GM23338 (cell line): ENCODE results near the gene GRIA4. TPM values are rescaled to one million over a fixed set of nuclear protein-coding genes. Genes with fewer than 3 reads are reported as not detected.

Source experiments
- ATAC-seq: fragments of 200-7000 bp; cut with Tn5 transposase; 3 replicates; pipeline ENCODE4 v1.9.1; 2020
- DNase-seq: peaks from one replicate; pipeline ENCODE4 v3.0.0-alpha.2; 2015; ENCODE audit warnings: low spot score
- H2AFZ ChIP-seq: fragments of 200-600 bp; sonication (generic); 2 replicates; pipeline ENCODE4 v1.8.0; 2016; ENCODE audit warnings: antibody characterized with exemption, mild to moderate bottlenecking, moderate library complexity
- H3F3A ChIP-seq: fragments of 200-600 bp; sonication (generic); replicated peaks from 2 replicates; pipeline ENCODE4 v1.8.0; 2017; ENCODE audit warnings: antibody characterized with exemption, mixed run types, low read depth
- H3K27ac ChIP-seq: fragments of 200-600 bp; sonication (generic); 2 replicates; pipeline ENCODE4 v1.6.1; 2016; ENCODE audit warnings: low read depth
- H3K27me3 ChIP-seq: fragments of 200-600 bp; sonication (generic); 2 replicates; pipeline ENCODE4 v1.8.0; 2016; ENCODE audit warnings: mild to moderate bottlenecking, mixed run types, moderate library complexity; ENCODE audit not compliant: insufficient read depth
- H3K36me3 ChIP-seq: fragments of 200-600 bp; sonication (generic); 2 replicates; pipeline ENCODE4 v1.8.0; 2016; ENCODE audit warnings: mild to moderate bottlenecking; ENCODE audit not compliant: insufficient read depth
- H3K4me1 ChIP-seq: fragments of 200-600 bp; sonication (generic); 2 replicates; pipeline ENCODE4 v1.8.0; 2016; ENCODE audit warnings: mild to moderate bottlenecking, moderate library complexity; ENCODE audit not compliant: insufficient read depth
- H3K4me2 ChIP-seq: fragments of 200-600 bp; sonication (generic); 2 replicates; pipeline ENCODE4 v1.7.1; 2017; ENCODE audit warnings: mixed run types
- H3K4me3 ChIP-seq: fragments of 200-600 bp; sonication (generic); 2 replicates; pipeline ENCODE4 v1.6.1; 2016; ENCODE audit warnings: mixed run types
- H3K79me2 ChIP-seq: fragments of 200-600 bp; sonication (generic); replicated peaks from 2 replicates; pipeline ENCODE4 v1.8.0; 2017; ENCODE audit warnings: mild to moderate bottlenecking; ENCODE audit not compliant: insufficient read depth
- H3K9me2 ChIP-seq: fragments of 200-600 bp; sonication (generic); 2 replicates; pipeline ENCODE4 v1.8.0; 2017; ENCODE audit not compliant: insufficient read depth
- H4K20me1 ChIP-seq: fragments of 200-600 bp; sonication (generic); replicated peaks from 2 replicates; pipeline ENCODE4 v1.8.0; 2017; ENCODE audit warnings: mild to moderate bottlenecking; ENCODE audit not compliant: insufficient read depth
- H3K27ac Mint-ChIP-seq: 2 replicates; pipeline ENCODE4 v1.8.0; 2020; ENCODE audit warnings: inconsistent platforms, mild to moderate bottlenecking, moderate library complexity, mixed read lengths
- H3K27me3 Mint-ChIP-seq: 3 replicates; pipeline ENCODE4 v1.8.0; 2022; ENCODE audit warnings: low read depth, mild to moderate bottlenecking, moderate library complexity, mixed read lengths, inconsistent platforms; ENCODE audit not compliant: insufficient read depth, poor library complexity
- H3K36me3 Mint-ChIP-seq: 3 replicates; pipeline ENCODE4 v1.8.0; 2021; ENCODE audit warnings: low read depth, mild to moderate bottlenecking, inconsistent platforms, moderate library complexity, mixed read lengths
- H3K4me1 Mint-ChIP-seq: 3 replicates; pipeline ENCODE4 v1.8.0; 2020; ENCODE audit warnings: mild to moderate bottlenecking, inconsistent platforms, mixed read lengths
- H3K4me3 Mint-ChIP-seq: 3 replicates; pipeline ENCODE4 v1.8.0; 2021; ENCODE audit warnings: moderate library complexity, mild to moderate bottlenecking, inconsistent platforms, mixed read lengths
- H3K9me3 Mint-ChIP-seq: 3 replicates; pipeline ENCODE4 v1.8.0; 2020; ENCODE audit warnings: moderate library complexity, mild to moderate bottlenecking, inconsistent platforms, mixed read lengths
- CREB1 ChIP-seq: fragments of 250-450 bp; sonication (Bioruptor Pico); IDR thresholded peaks from 2 replicates; pipeline ENCODE4 v1.5.0; 2020; ENCODE audit warnings: low read depth, mild to moderate bottlenecking, moderate library complexity
- ETS1 ChIP-seq: IDR thresholded peaks from 2 replicates; pipeline ENCODE4 v1.6.1; 2016; ENCODE audit warnings: antibody characterized with exemption
- JUNB ChIP-seq: IDR thresholded peaks from one replicate; pipeline ENCODE4 v1.6.1; 2016; ENCODE audit warnings: antibody characterized with exemption; ENCODE audit not compliant: unreplicated experiment
- NANOG ChIP-seq: IDR thresholded peaks from 2 replicates; pipeline ENCODE4 v1.6.1; 2016; ENCODE audit warnings: antibody characterized with exemption, borderline replicate concordance
- ZNF462 ChIP-seq: fragments of 250-450 bp; sonication (Bioruptor Pico); IDR thresholded peaks from 2 replicates; pipeline ENCODE4 v1.5.0; 2020; ENCODE audit warnings: mild to moderate bottlenecking, moderate library complexity
- polyA plus RNA-seq: library from polyadenylated mRNA; unstranded; fragments of >200 nt; fragmentation: Nextera tagmentation; extraction: Ambion mirVana; gene quantifications from 2 replicates; pipeline ENCODE4 v1.2.1, GENCODE V29; 2016
- total RNA-seq: library from RNA; depleted of rRNA; stranded (reverse); fragments of >200 nt; shearing (Covaris generic); gene quantifications from 2 replicates; pipeline ENCODE4 v1.2.3, GENCODE V29; 2014

Gene GRIA4
- total and polyA plus RNA-seq, 2 experiments from 2014 or later: 17.8 to 71.1 TPM

DNA sequence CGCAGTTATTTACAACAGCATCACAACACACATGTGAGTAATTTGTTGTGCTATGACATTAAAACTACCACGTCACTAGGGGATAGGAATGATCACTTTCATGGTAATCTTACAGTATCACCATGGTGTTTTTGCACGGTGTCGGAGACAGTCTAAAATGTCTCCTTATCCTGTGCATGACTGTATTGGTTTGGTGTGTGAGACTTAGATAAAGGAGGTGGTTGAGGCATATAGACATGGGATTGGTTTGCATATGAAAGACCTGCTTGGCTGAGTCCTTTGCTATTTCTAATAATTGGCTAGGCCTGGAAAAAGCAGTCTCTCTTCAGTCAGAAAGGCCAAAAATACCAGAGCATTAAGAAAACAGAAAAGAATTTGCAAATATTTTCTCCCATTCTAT is 382.0 kb downstream of the GRIA4 start (continued):
- no peak for TF ChIP-seq ETS1

DNA sequence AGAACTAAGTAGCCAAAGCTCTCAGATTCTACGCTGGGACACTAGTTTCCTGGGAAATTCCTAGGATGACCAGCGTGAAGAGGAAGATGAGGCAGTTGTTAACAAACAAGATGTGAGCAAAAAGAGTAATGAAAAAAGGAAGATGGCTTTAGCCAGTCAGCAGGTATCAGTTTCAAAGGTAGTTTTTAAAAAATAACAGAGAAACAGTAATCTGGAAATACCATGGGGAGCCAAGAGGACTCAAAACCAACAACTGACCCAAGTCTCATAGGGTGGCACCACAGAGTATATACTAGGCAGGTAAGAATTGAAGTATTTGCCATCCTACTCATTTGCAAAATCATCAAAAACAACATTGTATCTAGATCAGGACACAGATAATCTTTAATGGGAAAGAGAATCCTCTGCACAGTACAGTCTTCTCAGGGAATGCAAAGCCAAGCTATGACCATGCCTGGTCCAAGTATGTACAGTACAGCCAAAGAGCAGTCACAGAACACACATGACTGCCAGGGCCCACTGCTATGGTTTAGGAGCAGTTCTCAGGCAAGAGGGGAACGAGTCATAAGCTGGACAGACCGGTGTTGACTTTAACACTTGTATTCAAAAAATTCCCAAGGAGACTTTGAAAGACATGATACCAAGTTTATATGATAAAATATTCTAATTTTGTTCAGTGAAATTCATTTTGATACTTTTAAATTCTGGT is 391.6 kb downstream of the GRIA4 start:
- peaks cover 33% of the 10 kb centered on the region for H3K9me3 Mint-ChIP-seq
- Histone ChIP-seq H3K9me2 (0 out of 2 replicates have a peak, but pooled peaks cover 5% of the 10 kb centered on the region), H3K4me3 (no peak overlapping the region), H3K36me3 (peaks cover 21% of the 10 kb centered on the region; the same call in 1 of the 2 replicates), H3K27ac (no peak overlapping the region), H2AFZ (no peak overlapping the region), H3K27me3 (no peaks in the 10 kb centered on the region), H3K4me2 (no peak overlapping the region), H4K20me1 (no peaks in the 10 kb centered on the region), H3K79me2 (peaks cover 23% of the 10 kb centered on the region), H3F3A (no peaks in the 10 kb centered on the region), H3K4me1 (no peaks in the 10 kb centered on the region; the same call in 1 of the 2 replicates)
- H3K4me3 Mint-ChIP-seq: no peak overlapping the region
- peaks cover 58% of the 10 kb centered on the region for H3K36me3 Mint-ChIP-seq
- no peak overlapping the region for H3K27ac Mint-ChIP-seq
- peaks cover 12% of the 10 kb centered on the region for H3K4me1 Mint-ChIP-seq
- ATAC-seq (no peak), DNase-seq (no peak)
- TF ChIP-seq JUNB: no peak
- TF ChIP-seq ZNF462 (CRISPR knock-in tag): no peak
- no peak for TF ChIP-seq NANOG
- TF ChIP-seq CREB1 (CRISPR knock-in tag): no peak
- H3K27me3 Mint-ChIP-seq: peaks cover 8% of the 10 kb centered on the region
